Measurements from ENCODE around the gene VCPKMT.

Gene VCPKMT

GRCh38 chr14:50060871-50061663 is 55.3 kb downstream of the VCPKMT start:
- TF ChIP-seq CTCF (IDR thresholded peaks at IDR 0.05; ENCODE audit: borderline replicate concordance, insufficient read depth, low read depth, low read length): no peak
- no peak overlapping the region for H3K4me3 ChIP-seq (ENCODE audit: low read depth, low read length)

GRCh38 chr14:50059763-50060616 is 56.4 kb downstream of the VCPKMT start:
- no peak overlapping the region for H3K4me3 ChIP-seq (ENCODE audit: low read depth, low read length)
- TF ChIP-seq CTCF (IDR thresholded peaks at IDR 0.05; ENCODE audit: borderline replicate concordance, insufficient read depth, low read depth, low read length): no peak

Data from GM12875 (cell line).